NCI-H1092 treated with DMSO at 0.1 percent for 48 hours (cell line): Measurements from ENCODE around the gene MPP1.
"Not testable (repeated sequence)": the region's sequence is repeated elsewhere in the genome, so short reads cannot be mapped to it uniquely, and the experiment has no call there.

Source experiments
- DNase-seq: peaks from one replicate; lab custom pipeline; 2025; lab: John Stamatoyannopoulos, UW

Gene MPP1

GRCh38 chrX:154804957-154805695 is at the start of gene MPP1:
MPP1 (minus strand) TSS chrX:154805485; CDS start chrX:154805373, 112 bp downstream.
- DNase-seq: peak; percentile 61

- DNase-seq: no peak
Observed at GRCh38 chrX:154850957-154851611, 45.8 kb upstream of the MPP1 start.

- peak; percentile 56 for DNase-seq
Observed at GRCh38 chrX:154840856-154841255, 35.6 kb upstream of the MPP1 start.

- no peak for DNase-seq
Observed at GRCh38 chrX:154836163-154836562, 30.9 kb upstream of the MPP1 start.

GRCh38 chrX:154834562-154834961 is 29.3 kb upstream of the MPP1 start, which contains the start of gene SMIM9:
SMIM9 (minus strand) TSS chrX:154834662; CDS start chrX:154830856, 3,806 bp downstream.
- no peak for DNase-seq

GRCh38 chrX:154833746-154834274 is 28.5 kb upstream of the MPP1 start:
- DNase-seq: no peak

- no peak for DNase-seq
Observed at GRCh38 chrX:154829926-154830442, 24.7 kb upstream of the MPP1 start.

- no peak for DNase-seq
Observed at GRCh38 chrX:154829134-154829533, 23.8 kb upstream of the MPP1 start.

GRCh38 chrX:154828016-154828408 is 22.7 kb upstream of the MPP1 start:
- DNase-seq: no peak

- no peak for DNase-seq
Observed at GRCh38 chrX:154827194-154828015, 22.1 kb upstream of the MPP1 start.

GRCh38 chrX:154825586-154825985 is 20.3 kb upstream of the MPP1 start:
- not testable (repeated sequence) for DNase-seq

- DNase-seq: no peak
Observed at GRCh38 chrX:154824638-154825037, 19.4 kb upstream of the MPP1 start.

- no peak for DNase-seq
Observed at GRCh38 chrX:154822029-154822428, 16.7 kb upstream of the MPP1 start.

- DNase-seq: no peak
Observed at GRCh38 chrX:154821523-154821922, 16.2 kb upstream of the MPP1 start.

GRCh38 chrX:154819771-154820341 is 14.6 kb upstream of the MPP1 start:
- no peak for DNase-seq

- DNase-seq: no peak
Observed at GRCh38 chrX:154818916-154819770, 13.9 kb upstream of the MPP1 start.

- DNase-seq: not testable (repeated sequence)
Observed at GRCh38 chrX:154817048-154817618, 11.8 kb upstream of the MPP1 start.

GRCh38 chrX:154816326-154816898 is 11.1 kb upstream of the MPP1 start:
- DNase-seq: not testable (repeated sequence)

- DNase-seq: no peak
Observed at GRCh38 chrX:154815274-154815818, 10.1 kb upstream of the MPP1 start.

- no peak for DNase-seq
Observed at GRCh38 chrX:154813801-154814200, 8.5 kb upstream of the MPP1 start.
